Activated T-cell treated with anti-CD3 and anti-CD28 coated beads for 48 hours (primary cell): ENCODE results near the gene CEP70.

Source experiments
- DNase-seq: peaks from one replicate; pipeline ENCODE4 v3.0.0-alpha.2; 2020; ENCODE audit warnings: low read depth

Gene CEP70

GRCh38 chr3:138450181-138450580, 143.9 kb downstream of the CEP70 start:
- no peak for DNase-seq

- no peak for DNase-seq
Observed at GRCh38 chr3:138449490-138449889, 144.6 kb downstream of the CEP70 start.

GRCh38 chr3:138448631-138449030, 145.4 kb downstream of the CEP70 start:
- no peak for DNase-seq

GRCh38 chr3:138445654-138446053, 148.4 kb downstream of the CEP70 start:
- no peak for DNase-seq

GRCh38 chr3:138445236-138445635, 148.8 kb downstream of the CEP70 start:
- no peak for DNase-seq
